ENCODE measurements around the gene RERE. TPM values are rescaled to one million over a fixed set of nuclear protein-coding genes. Genes with fewer than 3 reads are reported as not detected.
"Not testable (repeated sequence)": the region's sequence is repeated elsewhere in the genome, so short reads cannot be mapped to it uniquely, and the experiment has no call there.

RERE gene
- total RNA-seq, 1 donor: 27.0 TPM

GRCh38 chr1:8789314-8790214 is 27.9 kb downstream of the RERE start:
- no peak for TF ChIP-seq CTCF (IDR thresholded peaks at IDR 0.05; ENCODE audit: insufficient read depth, low read length)
- no peak for DNase-seq (ENCODE audit: low read depth)
- H3K4me3 ChIP-seq (ENCODE audit: low read depth, low read length): no peak overlapping the region

- no peak overlapping the region for H3K4me3 ChIP-seq (ENCODE audit: low read depth, low read length)
- TF ChIP-seq CTCF (IDR thresholded peaks at IDR 0.05; ENCODE audit: insufficient read depth, low read length): no peak
- DNase-seq (ENCODE audit: low read depth): no peak
Measured at GRCh38 chr1:8787218-8787617, 30.2 kb downstream of the RERE start.

GRCh38 chr1:8786204-8786603 is 31.2 kb downstream of the RERE start:
- H3K4me3 ChIP-seq (ENCODE audit: low read depth, low read length); DNase-seq (ENCODE audit: low read depth): not testable (repeated sequence)

GRCh38 chr1:8782955-8783354 is 34.5 kb downstream of the RERE start:
- no peak for TF ChIP-seq CTCF (IDR thresholded peaks at IDR 0.05; ENCODE audit: insufficient read depth, low read length)

GRCh38 chr1:8782001-8782620 is 35.3 kb downstream of the RERE start:
- TF ChIP-seq CTCF (IDR thresholded peaks at IDR 0.05; ENCODE audit: insufficient read depth, low read length): no peak
- H3K4me3 ChIP-seq (ENCODE audit: low read depth, low read length): no peak overlapping the region
- no peak for DNase-seq (ENCODE audit: low read depth)

More at GRCh38 chr1:8782955-8783354, 34.5 kb downstream of the RERE start:
- DNase-seq (ENCODE audit: low read depth): no peak
- no peak overlapping the region for H3K4me3 ChIP-seq (ENCODE audit: low read depth, low read length)

- no peak for TF ChIP-seq CTCF (IDR thresholded peaks at IDR 0.05; ENCODE audit: insufficient read depth, low read length)
- no peak overlapping the region for H3K4me3 ChIP-seq (ENCODE audit: low read depth, low read length)
Measured at GRCh38 chr1:8780405-8780804, 37.0 kb downstream of the RERE start.

GRCh38 chr1:8777867-8778266 is 39.6 kb downstream of the RERE start:
- no peak for DNase-seq (ENCODE audit: low read depth)
- no peak overlapping the region for H3K4me3 ChIP-seq (ENCODE audit: low read depth, low read length)
- no peak for TF ChIP-seq CTCF (IDR thresholded peaks at IDR 0.05; ENCODE audit: insufficient read depth, low read length)

More at GRCh38 chr1:8780405-8780804, 37.0 kb downstream of the RERE start:
- no peak for DNase-seq (ENCODE audit: low read depth)

All from fibroblast of the aortic adventitia (primary cell).